Activated CD4-positive, alpha-beta memory T cell treated with anti-CD3 and anti-CD28 coated beads for 36 hours (primary cell): ENCODE measurements around the gene FOXA3. TPM values are rescaled to one million over a fixed set of nuclear protein-coding genes. Genes with fewer than 3 reads are reported as not detected.
A peak's percentile ranks its signal among the peaks of the same experiment; 100 is the strongest.

Experiments
- CTCF ChIA-PET: fragments of 350-600 bp; sonication (Branson Sonifier 250); formaldehyde crosslinking; loops from one replicate; lab custom pipeline; 2021; ENCODE audit warnings: antibody characterized with exemption, inconsistent platforms; lab: Charles Lee
- POLR2A ChIA-PET: fragments of 350-600 bp; sonication (Branson Sonifier 250); formaldehyde crosslinking; loops from one replicate; lab custom pipeline; 2021; ENCODE audit warnings: antibody characterized with exemption; lab: Charles Lee
- DNase-seq: peaks from one replicate; pipeline ENCODE4 v3.0.0-alpha.2; 2020
- H3K27ac Mint-ChIP-seq: one replicate; pipeline ENCODE4 v1.8.0; 2021; ENCODE audit warnings: mixed read lengths
- H3K27me3 Mint-ChIP-seq: one replicate; pipeline ENCODE4 v1.8.0; 2021; ENCODE audit warnings: mixed read lengths
- H3K36me3 Mint-ChIP-seq: one replicate; pipeline ENCODE4 v1.8.0; 2021; ENCODE audit warnings: mixed read lengths
- H3K4me1 Mint-ChIP-seq: one replicate; pipeline ENCODE4 v1.8.0; 2021; ENCODE audit warnings: low read depth, mixed read lengths
- H3K4me3 Mint-ChIP-seq: one replicate; pipeline ENCODE4 v1.8.0; 2021; ENCODE audit warnings: mild to moderate bottlenecking, mixed read lengths
- H3K9me3 Mint-ChIP-seq: one replicate; pipeline ENCODE4 v1.8.0; 2021; ENCODE audit warnings: mixed read lengths
- intact Hi-C: fragments of 100-400 bp; cut with micrococcal nuclease; formaldehyde crosslinking; loops from one replicate; pipeline ENCODE4 v1.15.1; 2023
- total RNA-seq, 2 experiments: library from RNA; stranded (reverse); gene quantifications; one replicate each; pipeline ENCODE4 v1.2.3, GENCODE V29; 2021

The FOXA3 gene
- total RNA-seq, 2 experiments from 2014 or later = 0.29 to 0.48 TPM

DNA sequence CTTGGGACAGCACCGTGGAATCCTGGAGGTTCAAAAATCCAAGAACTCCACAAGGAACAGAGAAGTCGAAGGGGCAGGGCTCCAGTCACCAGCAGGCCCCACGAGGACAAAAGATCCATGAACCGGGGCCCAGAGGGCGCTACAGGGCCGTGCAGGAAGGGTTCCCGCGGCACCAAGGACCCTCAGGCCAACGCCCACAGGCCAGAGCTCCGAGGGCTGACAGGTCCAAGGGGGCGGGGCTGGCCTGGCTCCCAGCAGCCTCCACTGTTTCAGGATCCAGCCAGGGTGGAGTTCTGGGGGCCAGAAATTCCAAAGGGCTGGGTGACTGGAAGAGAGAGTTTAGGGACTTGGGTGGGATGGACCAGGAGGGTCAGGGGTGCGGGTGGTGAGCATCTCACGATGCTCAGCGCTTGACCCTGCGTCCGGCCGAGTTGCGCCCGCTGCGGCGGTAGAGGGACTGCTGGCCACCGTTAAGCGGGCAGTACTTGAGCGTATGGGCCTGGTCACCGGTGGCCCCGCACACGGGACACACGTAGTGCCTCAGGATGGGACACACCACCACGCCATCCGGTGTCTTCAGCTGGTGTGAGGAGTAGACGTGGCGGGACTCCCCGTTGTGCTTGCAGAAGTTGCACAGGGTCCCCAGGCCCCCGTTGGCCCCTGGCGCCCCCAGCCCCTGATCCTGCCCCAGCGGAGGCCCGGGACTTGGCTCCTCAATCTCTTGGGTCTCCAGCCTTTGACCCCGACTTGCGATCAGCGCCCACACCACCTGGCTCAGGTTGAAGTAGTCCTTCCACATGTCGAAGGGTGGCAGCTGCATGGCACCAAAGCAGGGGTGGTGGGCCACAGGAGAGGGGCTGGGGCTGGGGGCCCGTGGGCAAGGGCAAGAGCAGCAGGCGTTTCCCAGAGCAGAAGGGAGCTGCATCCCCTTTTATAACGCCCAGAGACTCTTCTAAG is 50.0 kb downstream of the FOXA3 start, which contains the start of gene NANOS2:
TSS of gene NANOS2 (minus strand) at position 905 of the 957 bp plus-strand sequence. CDS start at position 820, 85 bp downstream.
- intact Hi-C loops = no loop called here
- Mint-ChIP-seq H3K4me3 (no peak within 1 kb of the TSS), H3K9me3 (no peaks in the 10 kb centered on the region), H3K36me3 (no peaks in the 10 kb centered on the region), H3K4me1 (peaks cover 3% of the 10 kb centered on the region), H3K27ac (no peak within 1 kb of the TSS), H3K27me3 (peaks cover 28% of the 10 kb centered on the region)
- POLR2A ChIA-PET = no interaction called here
- peak; percentile 14 for DNase-seq
- CTCF ChIA-PET = no interaction called here

DNA sequence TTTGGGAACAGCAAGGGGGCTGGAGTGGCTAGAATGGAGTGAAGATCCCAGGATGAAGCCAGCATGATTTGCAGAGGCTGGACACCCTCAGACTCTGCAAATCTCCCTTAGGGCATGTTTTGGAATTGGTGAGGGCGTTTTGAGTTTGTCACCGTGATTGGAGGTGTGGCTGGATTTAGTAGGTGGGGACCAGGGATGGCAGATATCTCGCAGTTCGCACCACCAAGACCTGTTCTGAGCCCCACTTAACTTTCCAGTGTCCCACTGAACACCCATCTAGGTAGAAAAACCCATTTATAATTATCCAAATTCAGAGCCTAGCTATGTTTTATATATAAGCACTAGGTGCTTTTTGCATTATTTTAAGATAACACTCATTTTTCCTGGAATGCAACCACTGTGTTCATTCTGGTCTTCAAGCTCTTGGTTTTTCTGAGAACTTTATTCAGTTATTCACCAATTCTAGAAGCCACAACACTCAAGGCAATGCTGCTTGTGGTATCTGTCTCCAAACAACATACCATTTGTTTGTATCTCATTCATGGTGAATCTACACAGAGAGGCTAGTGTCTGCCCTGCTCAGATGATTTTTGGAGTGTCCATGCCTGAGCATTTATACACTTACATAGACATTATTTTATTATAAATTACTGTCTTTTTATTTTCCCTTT is 53.4 kb downstream of the FOXA3 start:
- intact Hi-C loops = no loop called here
- H3K4me1 Mint-ChIP-seq = peaks cover 3% of the 10 kb centered on the region
- H3K27ac Mint-ChIP-seq = no peak overlapping the region

DNA sequence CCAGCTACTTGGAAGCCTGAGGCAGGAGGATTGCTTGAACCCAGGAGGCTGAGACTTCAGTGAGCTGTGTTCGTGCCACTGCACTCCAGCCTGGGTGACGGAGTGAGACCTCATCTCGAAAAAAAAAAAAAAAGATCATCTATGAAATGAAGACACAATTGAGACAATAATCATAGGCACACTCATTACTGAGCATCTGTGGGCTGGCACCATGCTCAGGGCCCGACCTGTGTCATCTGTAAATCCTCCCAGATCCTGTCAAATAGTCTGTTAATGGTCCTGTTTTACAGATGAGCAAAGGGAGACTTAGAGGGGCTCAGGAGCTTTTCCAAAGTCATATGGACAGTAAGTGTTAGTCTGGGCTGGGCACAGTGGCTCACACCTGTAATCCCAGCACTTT is 54.6 kb downstream of the FOXA3 start:
- no peak for DNase-seq
- ChIA-PET POLR2A (no interaction called here), CTCF (interaction anchor here (0.7 kb wide), 1 partner anchor 23 kb away, joined by 5 read pairs; no protein-coding TSS in a partner anchor)
- H3K4me3 Mint-ChIP-seq = no peak overlapping the region
- intact Hi-C loops = no loop called here
- peaks cover 3% of the 10 kb centered on the region for H3K4me1 Mint-ChIP-seq
- no peaks in the 10 kb centered on the region for H3K9me3 Mint-ChIP-seq
- no peak overlapping the region for H3K27ac Mint-ChIP-seq
- H3K27me3 Mint-ChIP-seq = peaks cover 18% of the 10 kb centered on the region
- no peaks in the 10 kb centered on the region for H3K36me3 Mint-ChIP-seq

More for the DNA sequence above, 53.4 kb downstream of the FOXA3 start:
- no peaks in the 10 kb centered on the region for H3K36me3 Mint-ChIP-seq
- H3K4me3 Mint-ChIP-seq = no peak overlapping the region
- CTCF ChIA-PET = interaction anchor here (1.1 kb wide), 1 partner anchor 14 kb away, joined by 4 read pairs; the partner anchor contains the start of gene MYPOP
- no peak for DNase-seq
- H3K27me3 Mint-ChIP-seq = peaks cover 24% of the 10 kb centered on the region
- no peaks in the 10 kb centered on the region for H3K9me3 Mint-ChIP-seq
- POLR2A ChIA-PET = interaction anchor here (1.1 kb wide), 1 partner anchor 15 kb away, joined by 3 read pairs; the partner anchor contains the start of gene MYPOP

DNA sequence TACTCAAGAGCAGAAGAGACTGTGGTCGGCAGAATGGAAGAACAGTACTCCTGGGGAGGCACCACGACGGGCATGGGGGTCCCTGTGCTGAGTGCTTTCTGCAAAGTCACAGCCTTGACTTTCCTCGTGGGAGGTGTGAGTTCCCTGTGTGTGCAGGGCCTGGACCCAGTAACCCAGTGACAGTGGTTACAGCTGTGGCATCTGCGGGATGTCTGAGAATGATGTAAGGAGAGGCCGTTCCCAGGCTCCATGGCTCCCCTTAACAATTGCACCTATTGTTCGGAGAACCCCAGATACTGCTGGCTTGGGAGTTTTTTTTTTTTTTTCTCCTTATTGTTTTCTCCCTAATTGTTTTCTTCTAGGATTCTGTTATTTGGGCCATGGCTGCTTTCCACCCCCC is 55.6 kb downstream of the FOXA3 start:
- Mint-ChIP-seq H3K4me1 (peaks cover 3% of the 10 kb centered on the region), H3K9me3 (no peaks in the 10 kb centered on the region), H3K27ac (no peak overlapping the region), H3K27me3 (peaks cover 18% of the 10 kb centered on the region), H3K36me3 (no peaks in the 10 kb centered on the region), H3K4me3 (no peak overlapping the region)
- DNase-seq = no peak
- intact Hi-C loops = no loop called here
- POLR2A ChIA-PET = no interaction called here
- CTCF ChIA-PET = no interaction called here

DNA sequence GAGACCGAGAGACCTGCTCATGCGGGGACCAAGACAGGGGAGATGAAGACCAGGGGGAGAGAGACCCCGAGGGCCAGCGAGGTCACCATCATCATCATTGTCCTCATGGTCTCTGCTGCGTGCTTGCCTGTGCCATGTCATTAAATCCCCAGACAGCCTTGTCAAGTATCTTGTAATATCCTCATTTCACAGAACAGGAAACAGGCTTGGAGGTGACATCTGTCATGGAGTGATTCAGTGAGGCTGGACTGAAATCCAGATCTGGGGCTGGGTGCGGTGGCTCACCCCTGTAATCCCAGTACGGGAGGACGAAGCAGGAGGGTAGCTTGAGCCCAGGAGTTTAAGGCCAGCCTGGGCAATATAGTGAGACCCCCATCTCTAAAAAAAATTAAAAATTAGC is 56.3 kb downstream of the FOXA3 start:
- Mint-ChIP-seq H3K27me3 (peaks cover 16% of the 10 kb centered on the region), H3K27ac (no peak overlapping the region), H3K9me3 (no peaks in the 10 kb centered on the region), H3K4me1 (peaks cover 3% of the 10 kb centered on the region), H3K4me3 (no peak overlapping the region), H3K36me3 (no peaks in the 10 kb centered on the region)
- CTCF ChIA-PET = no interaction called here
- intact Hi-C loops = no loop called here
- peak; percentile 32 for DNase-seq
- POLR2A ChIA-PET = no interaction called here

DNA sequence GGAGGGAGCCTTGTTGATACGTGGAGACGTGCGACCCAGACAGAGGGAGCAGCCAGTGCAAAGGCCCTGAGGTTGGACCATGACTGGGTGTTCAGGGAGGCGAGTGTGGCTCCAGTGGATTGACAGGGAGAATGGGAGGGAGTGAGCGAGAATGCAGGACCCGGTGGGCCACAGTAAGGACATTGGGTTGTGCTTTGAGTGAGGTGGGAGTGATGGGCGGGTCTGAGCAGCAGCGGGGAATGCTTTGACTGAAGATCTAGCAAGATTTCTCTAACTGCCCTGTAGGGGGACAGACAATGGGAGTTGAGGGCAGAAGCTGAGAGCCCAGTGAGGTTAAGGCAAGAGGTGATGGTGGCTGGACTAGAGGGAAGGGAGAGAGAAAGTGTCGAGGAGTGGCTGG is 58.2 kb downstream of the FOXA3 start:
- H3K36me3 Mint-ChIP-seq = no peaks in the 10 kb centered on the region
- CTCF ChIA-PET = no interaction called here
- H3K27ac Mint-ChIP-seq = no peak overlapping the region
- POLR2A ChIA-PET = no interaction called here
- H3K4me1 Mint-ChIP-seq = peaks cover 4% of the 10 kb centered on the region
- peaks cover 12% of the 10 kb centered on the region for H3K27me3 Mint-ChIP-seq
- H3K9me3 Mint-ChIP-seq = no peaks in the 10 kb centered on the region
- H3K4me3 Mint-ChIP-seq = no peak overlapping the region
- DNase-seq = peak; percentile 25
- intact Hi-C loops = no loop called here

Other genes with a start within 250 kb of the FOXA3 start
- gene EML2, start 224.9 kb upstream of the FOXA3 start, total RNA-seq = 100 to 1,000 TPM; 159 to 183 TPM
- 1 to 10 TPM; 6.6 to 8.3 TPM for gene GIPR, start 196.1 kb upstream of the FOXA3 start, total RNA-seq
- 100 to 1,000 TPM; 789 TPM for gene SNRPD2, start 172.4 kb upstream of the FOXA3 start, total RNA-seq
- 10 to 100 TPM; 13.8 to 16.8 TPM for gene QPCTL, start 171.7 kb upstream of the FOXA3 start, total RNA-seq
- gene FBXO46, start 133.4 kb upstream of the FOXA3 start, total RNA-seq = 10 to 100 TPM; 26.1 to 29.4 TPM
- not detected for gene MEIOSIN, start 130.9 kb upstream of the FOXA3 start, total RNA-seq
- gene SIX5, start 95.1 kb upstream of the FOXA3 start, total RNA-seq = 1 to 10 TPM; 2.3 to 2.4 TPM
- gene DMPK, start 81.8 kb upstream of the FOXA3 start, total RNA-seq = 10 to 100 TPM; 10.7 to 11.0 TPM
- 10 to 100 TPM; 43.1 to 45.8 TPM for gene DMWD, start 71.5 kb upstream of the FOXA3 start, total RNA-seq
- under 1 TPM; 0.12 to 0.19 TPM for gene RSPH6A, start 49.0 kb upstream of the FOXA3 start, total RNA-seq
- gene SYMPK, start 1.2 kb upstream of the FOXA3 start, total RNA-seq = 10 to 100 TPM; 87.8 to 91.6 TPM
- gene IRF2BP1, start 21.8 kb downstream of the FOXA3 start, total RNA-seq = 10 to 100 TPM; 14.2 to 14.7 TPM
- 1 to 10 TPM; 6.8 to 6.9 TPM for gene MYPOP, start 38.3 kb downstream of the FOXA3 start, total RNA-seq
- not detected for gene NANOS2, start 50.5 kb downstream of the FOXA3 start, total RNA-seq
- not detected for gene NOVA2, start 109.5 kb downstream of the FOXA3 start, total RNA-seq
- 10 to 100 TPM; 28.4 to 30.5 TPM for gene CCDC61, start 131.1 kb downstream of the FOXA3 start, total RNA-seq
- not detected for gene PGLYRP1, start 158.7 kb downstream of the FOXA3 start, total RNA-seq
- gene IGFL4, start 176.7 kb downstream of the FOXA3 start, total RNA-seq = not detected